DOHH2 (cell line): Measurements from ENCODE around the gene UFD1.
A peak's percentile ranks its signal among the peaks of the same experiment; 100 is the strongest.

Experiments
- H3F3A ChIP-seq: fragments of 200-600 bp; sonication (generic), shearing (Covaris generic); 2 replicates; pipeline ENCODE4 v1.6.0; 2016; ENCODE audit warnings: antibody characterized with exemption, mild to moderate bottlenecking; ENCODE audit not compliant: control insufficient read depth, insufficient read depth
- H3K27ac ChIP-seq: fragments of 200-600 bp; sonication (generic); 2 replicates; pipeline ENCODE4 v1.5.1; 2014; ENCODE audit warnings: low read depth, mild to moderate bottlenecking, low read length, moderate library complexity
- H3K27me3 ChIP-seq: fragments of 200-600 bp; sonication (generic); 2 replicates; pipeline ENCODE4 v1.6.1; 2014; ENCODE audit warnings: mild to moderate bottlenecking, low read length, mixed read lengths; ENCODE audit not compliant: control insufficient read depth
- H3K36me3 ChIP-seq: fragments of 200-600 bp; sonication (generic); 2 replicates; pipeline ENCODE4 v1.6.1; 2014; ENCODE audit warnings: mild to moderate bottlenecking, low read length, moderate library complexity, mixed read lengths; ENCODE audit not compliant: control insufficient read depth
- H3K4me1 ChIP-seq: fragments of 200-600 bp; sonication (generic); 2 replicates; pipeline ENCODE4 v1.6.1; 2014; ENCODE audit warnings: mild to moderate bottlenecking, low read length, mixed read lengths; ENCODE audit not compliant: control insufficient read depth
- H3K4me2 ChIP-seq: fragments of 200-600 bp; sonication (generic); 2 replicates; pipeline ENCODE4 v1.6.0; 2014; ENCODE audit warnings: mild to moderate bottlenecking, low read length, moderate library complexity
- H3K4me3 ChIP-seq: fragments of 200-600 bp; sonication (generic); 2 replicates; pipeline ENCODE4 v1.5.1; 2014; ENCODE audit warnings: mild to moderate bottlenecking, low read length, mixed read lengths
- H3K79me2 ChIP-seq: fragments of 200-600 bp; sonication (generic); 2 replicates; pipeline ENCODE4 v1.6.1; 2014; ENCODE audit warnings: mild to moderate bottlenecking, low read length, mixed read lengths; ENCODE audit not compliant: control insufficient read depth
- H3K9me2 ChIP-seq: fragments of 200-600 bp; sonication (generic); replicated peaks from 2 replicates; pipeline ENCODE4 v1.6.1; 2014; ENCODE audit warnings: mild to moderate bottlenecking, low read length, mixed read lengths; ENCODE audit not compliant: control insufficient read depth
- H3K9me3 ChIP-seq: fragments of 200-600 bp; sonication (generic); 2 replicates; pipeline ENCODE4 v1.6.1; 2014; ENCODE audit warnings: antibody characterized with exemption, low read length, mixed read lengths; ENCODE audit not compliant: control insufficient read depth, insufficient read depth
- H4K20me1 ChIP-seq: fragments of 200-600 bp; sonication (generic); 2 replicates; pipeline ENCODE4 v1.6.0; 2014; ENCODE audit warnings: low read depth, mild to moderate bottlenecking, antibody characterized with exemption, low read length, moderate library complexity; ENCODE audit not compliant: control insufficient read depth, insufficient read depth
- CTCF ChIP-seq: fragments of 200-600 bp; sonication (generic); IDR thresholded peaks from one replicate; pipeline ENCODE4 v1.5.1; 2014; ENCODE audit warnings: antibody characterized with exemption, mild to moderate bottlenecking, low read depth, low read length; ENCODE audit not compliant: poor library complexity, severe bottlenecking
- EZH2phosphoT487 ChIP-seq: fragments of 200-600 bp; sonication (generic); IDR thresholded peaks from 2 replicates; pipeline ENCODE4 v1.6.1; 2017; ENCODE audit warnings: borderline replicate concordance, mild to moderate bottlenecking, antibody characterized with exemption, low read length, moderate library complexity, mixed read lengths

The UFD1 gene

GRCh38 chr22:19429950-19430889 is 48.8 kb downstream of the UFD1 start:
- Histone ChIP-seq H3K4me1 (peaks cover 33% of the 10 kb centered on the region), H3K9me2 (no peaks in the 10 kb centered on the region), H3K27ac (peak overlapping the region; percentile 36), H3K27me3 (no peaks in the 10 kb centered on the region), H3K4me2 (peak overlapping the region; percentile 92), H3F3A (peaks cover 8% of the 10 kb centered on the region), H4K20me1 (peaks cover 25% of the 10 kb centered on the region), H3K36me3 (peaks cover 59% of the 10 kb centered on the region), H3K4me3 (peak overlapping the region; percentile 96), H3K9me3 (no peaks in the 10 kb centered on the region), H3K79me2 (peaks cover 84% of the 10 kb centered on the region)
- TF ChIP-seq CTCF (no peak), EZH2phosphoT487 (no peak)

GRCh38 chr22:19424186-19424500 is 54.9 kb downstream of the UFD1 start:
- Histone ChIP-seq H3K9me3 (no peaks in the 10 kb centered on the region), H3K4me1 (peaks cover 20% of the 10 kb centered on the region), H3K9me2 (no peaks in the 10 kb centered on the region), H4K20me1 (peaks cover 29% of the 10 kb centered on the region; the same call in 1 of the 2 replicates), H3K27me3 (no peaks in the 10 kb centered on the region), H3K27ac (no peak overlapping the region), H3K4me2 (no peak overlapping the region), H3K36me3 (peaks cover 44% of the 10 kb centered on the region), H3F3A (no peaks in the 10 kb centered on the region), H3K79me2 (peaks cover 100% of the 10 kb centered on the region), H3K4me3 (no peak overlapping the region)
- TF ChIP-seq EZH2phosphoT487 (no peak), CTCF (no peak)

- H3F3A ChIP-seq, result no peaks in the 10 kb centered on the region
- no peaks in the 10 kb centered on the region for H3K27me3 ChIP-seq
- H3K4me2 ChIP-seq, result no peak overlapping the region
- no peak overlapping the region for H3K4me3 ChIP-seq
- H3K9me3 ChIP-seq, result no peaks in the 10 kb centered on the region
- peaks cover 39% of the 10 kb centered on the region for H3K36me3 ChIP-seq
- no peak overlapping the region for H3K27ac ChIP-seq
- H3K79me2 ChIP-seq, result peaks cover 99% of the 10 kb centered on the region
- peaks cover 22% of the 10 kb centered on the region; the same call in 1 of the 2 replicates for H4K20me1 ChIP-seq
- no peaks in the 10 kb centered on the region for H3K9me2 ChIP-seq
- H3K4me1 ChIP-seq, result peaks cover 23% of the 10 kb centered on the region
- TF ChIP-seq EZH2phosphoT487, result no peak
- TF ChIP-seq CTCF, result no peak
Measured at GRCh38 chr22:19422440-19423301, 56.3 kb downstream of the UFD1 start.
